SK-N-MC (cell line): ENCODE results near the gene ILDR2.

Source experiments
- DNase-seq: peaks from one replicate; pipeline ENCODE4 v3.0.0-alpha.2; 2011; ENCODE audit warnings: low read depth, low spot score
- H3K27ac ChIP-seq: fragments of 200-600 bp; sonication (generic); 2 replicates; pipeline ENCODE4 v1.5.1; 2016; ENCODE audit warnings: mixed run types
- H3K36me3 ChIP-seq: fragments of 200-600 bp; sonication (generic); 2 replicates; pipeline ENCODE4 v1.6.1; 2017; ENCODE audit warnings: antibody characterized with exemption, low read length, mixed read lengths; ENCODE audit not compliant: insufficient read depth
- H3K4me3 ChIP-seq: fragments of 200-600 bp; sonication (generic); 2 replicates; pipeline ENCODE4 v1.5.1; 2016
- H3K9ac ChIP-seq: fragments of 200-600 bp; sonication (generic); 2 replicates; pipeline ENCODE4 v1.8.0; 2017; ENCODE audit warnings: mixed run types, mixed read lengths; ENCODE audit not compliant: insufficient read length
- H3K9me3 ChIP-seq: fragments of 200-600 bp; sonication (generic); 2 replicates; pipeline ENCODE4 v1.6.1; 2017; ENCODE audit warnings: low read depth, mild to moderate bottlenecking, antibody characterized with exemption, low read length, moderate library complexity, mixed read lengths
- EZH2 ChIP-seq: fragments of 200-600 bp; sonication (generic); IDR thresholded peaks from one replicate; pipeline ENCODE4 v1.6.1; 2017; ENCODE audit warnings: antibody characterized with exemption
- FOXP2 ChIP-seq: optimal IDR thresholded peaks from 2 replicates; pipeline ENCODE3; 2011; ENCODE audit warnings: mild to moderate bottlenecking, moderate library complexity; ENCODE audit not compliant: insufficient read depth; ENCODE audit errors: extremely low read length, control extremely low read depth
- POLR2AphosphoS5 ChIP-seq: IDR thresholded peaks from 2 replicates; pipeline ENCODE4 v1.6.1; 2012; ENCODE audit warnings: mild to moderate bottlenecking, low read depth, low read length, borderline replicate concordance

The ILDR2 gene

DNA sequence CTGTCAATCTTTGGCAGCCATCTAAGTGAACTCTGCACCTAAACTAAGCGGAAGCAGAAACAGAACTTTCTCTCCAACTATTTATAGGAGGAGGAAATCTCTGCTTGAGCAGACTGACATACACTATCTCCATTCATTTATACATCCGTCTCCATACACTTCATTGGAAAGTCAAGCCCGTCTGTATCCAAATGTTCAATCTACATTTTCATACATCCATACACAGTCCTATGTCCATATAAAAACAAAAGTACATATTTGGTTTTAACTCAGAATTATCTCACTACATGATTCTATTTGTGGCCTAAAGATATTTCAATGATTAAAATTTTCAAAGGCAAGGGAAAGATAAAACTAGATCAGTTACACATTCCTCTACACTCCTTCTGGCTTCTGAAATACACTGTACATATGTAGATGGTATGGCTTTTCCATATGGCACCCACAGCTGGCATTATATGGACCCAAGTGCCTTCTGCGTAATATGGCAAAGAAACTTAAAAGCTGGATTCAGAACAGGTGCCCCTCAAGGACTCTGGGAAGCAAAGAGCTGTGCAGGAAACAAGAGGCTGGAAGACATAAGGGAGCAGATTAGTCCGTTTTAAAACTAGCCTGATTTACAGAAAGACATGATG is 35.5 kb downstream of the ILDR2 start:
- Histone ChIP-seq H3K36me3 (no peaks in the 10 kb centered on the region), H3K27ac (no peak overlapping the region), H3K9ac (no peak overlapping the region), H3K4me3 (no peak overlapping the region), H3K9me3 (no peaks in the 10 kb centered on the region)
- TF ChIP-seq FOXP2 (no peak), EZH2 (no peak), POLR2AphosphoS5 (no peak)
- no peak for DNase-seq

DNA sequence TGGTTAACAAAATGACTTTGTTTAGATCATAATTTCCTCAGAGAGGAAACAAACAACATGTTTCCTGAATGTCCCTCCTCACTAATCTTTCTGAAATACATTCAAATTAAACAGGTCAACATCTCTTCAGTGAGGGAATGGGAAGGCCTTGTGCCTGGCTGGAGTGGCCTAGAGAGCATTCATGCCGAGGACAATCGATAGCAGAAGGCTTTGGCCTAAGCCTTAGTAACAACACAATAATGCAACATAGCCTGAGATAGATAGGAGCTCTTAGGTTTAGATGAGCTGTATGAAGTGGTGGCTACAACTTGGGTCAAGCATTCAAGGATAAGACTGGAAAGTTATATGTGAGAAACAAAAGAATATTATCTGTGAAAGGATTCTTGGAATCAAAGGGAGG is 37.4 kb downstream of the ILDR2 start:
- no peak overlapping the region for H3K27ac ChIP-seq
- no peaks in the 10 kb centered on the region for H3K36me3 ChIP-seq
- TF ChIP-seq POLR2AphosphoS5, result no peak
- no peak for TF ChIP-seq FOXP2
- no peak for TF ChIP-seq EZH2
- no peaks in the 10 kb centered on the region for H3K9me3 ChIP-seq
- no peak overlapping the region for H3K4me3 ChIP-seq
- no peak for DNase-seq
- H3K9ac ChIP-seq, result no peak overlapping the region

DNA sequence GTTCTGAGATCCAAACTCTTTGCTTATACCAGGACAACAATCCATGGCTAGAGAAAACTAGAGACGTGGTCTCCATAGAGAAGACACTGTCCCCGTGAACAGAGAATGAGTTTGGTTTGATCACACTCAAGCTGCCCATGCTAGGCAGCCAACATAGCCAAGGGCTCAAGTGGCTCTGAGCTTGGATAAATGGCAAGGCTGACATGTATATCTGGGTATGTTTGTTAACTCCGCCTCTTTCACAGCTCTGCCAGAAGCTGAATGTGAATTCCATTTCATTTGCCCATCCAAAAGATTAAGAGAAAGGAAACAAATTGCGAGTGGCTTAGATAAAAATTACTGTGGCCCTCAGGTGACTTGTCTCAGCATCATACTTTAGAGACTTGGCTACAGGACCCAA is 38.0 kb downstream of the ILDR2 start:
- Histone ChIP-seq H3K27ac (no peak overlapping the region), H3K9me3 (no peaks in the 10 kb centered on the region), H3K9ac (no peak overlapping the region), H3K4me3 (no peak overlapping the region), H3K36me3 (no peaks in the 10 kb centered on the region)
- no peak for DNase-seq
- TF ChIP-seq FOXP2, result no peak
- no peak for TF ChIP-seq POLR2AphosphoS5
- no peak for TF ChIP-seq EZH2

DNA sequence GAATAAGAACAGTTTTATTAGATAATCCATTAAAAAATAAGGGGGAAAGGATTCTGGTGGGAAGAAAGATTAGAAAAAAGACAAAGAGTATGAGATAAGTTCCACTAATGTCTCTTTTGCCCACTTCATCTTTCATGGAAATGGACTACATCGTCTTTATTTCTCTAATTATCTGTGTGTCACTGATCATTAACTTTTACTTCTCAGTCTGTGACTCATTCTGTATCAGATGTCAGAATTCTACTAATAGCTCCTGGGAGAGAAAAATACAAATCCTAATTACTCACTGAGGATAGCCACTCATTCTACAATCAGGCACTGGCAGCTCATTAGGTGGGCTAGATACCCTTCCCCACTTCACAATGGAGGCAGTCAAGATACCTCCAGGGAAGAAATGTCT is 41.7 kb downstream of the ILDR2 start:
- Histone ChIP-seq H3K4me3 (no peak overlapping the region), H3K9me3 (no peaks in the 10 kb centered on the region), H3K27ac (no peak overlapping the region), H3K9ac (no peak overlapping the region), H3K36me3 (no peaks in the 10 kb centered on the region)
- no peak for DNase-seq
- TF ChIP-seq EZH2 (no peak), POLR2AphosphoS5 (no peak), FOXP2 (no peak)

DNA sequence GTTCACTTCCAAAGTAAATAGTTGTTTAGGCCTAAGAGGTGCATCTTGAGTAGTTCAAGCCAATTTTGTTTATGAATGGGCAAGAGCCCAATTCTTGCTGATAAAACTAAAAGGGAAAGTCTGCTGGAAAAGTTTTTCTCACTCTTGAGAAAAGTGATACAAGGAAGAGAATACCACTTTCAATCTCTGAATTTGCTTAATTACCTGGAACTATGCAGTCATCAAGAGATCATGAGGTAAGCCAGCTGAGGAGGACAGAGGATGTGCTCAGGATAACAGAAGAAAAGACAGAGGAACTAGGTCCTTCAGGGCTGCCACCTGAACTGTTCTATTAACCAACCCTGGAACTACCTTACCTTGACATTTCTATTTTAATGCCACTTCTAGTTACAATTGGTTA is 42.2 kb downstream of the ILDR2 start:
- no peak for DNase-seq
- H3K36me3 ChIP-seq, result no peaks in the 10 kb centered on the region
- no peak overlapping the region for H3K4me3 ChIP-seq
- TF ChIP-seq POLR2AphosphoS5 (no peak), EZH2 (no peak), FOXP2 (no peak)
- no peaks in the 10 kb centered on the region for H3K9me3 ChIP-seq
- H3K27ac ChIP-seq, result no peak overlapping the region
- no peak overlapping the region for H3K9ac ChIP-seq

DNA sequence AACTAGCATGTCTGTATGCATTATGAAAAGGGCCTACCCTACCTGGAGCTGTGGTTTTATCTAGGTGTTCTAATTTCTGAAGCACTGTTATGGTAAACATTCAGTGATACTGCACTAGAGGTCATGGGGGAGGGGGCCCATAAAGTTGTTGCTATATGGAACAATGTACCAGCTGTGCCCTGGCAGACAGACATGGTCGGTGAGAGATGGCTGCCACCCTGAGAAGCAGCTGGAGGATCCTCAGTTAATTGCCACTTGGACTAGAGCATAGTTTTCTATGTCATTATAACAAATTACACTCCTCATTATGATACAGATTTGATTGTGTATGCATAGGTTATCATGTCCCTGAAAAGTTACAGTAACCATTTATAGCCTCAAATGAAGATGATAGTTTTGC is 45.4 kb downstream of the ILDR2 start:
- TF ChIP-seq EZH2 (no peak), POLR2AphosphoS5 (no peak), FOXP2 (no peak)
- no peak for DNase-seq
- H3K9ac ChIP-seq, result no peak overlapping the region

DNA sequence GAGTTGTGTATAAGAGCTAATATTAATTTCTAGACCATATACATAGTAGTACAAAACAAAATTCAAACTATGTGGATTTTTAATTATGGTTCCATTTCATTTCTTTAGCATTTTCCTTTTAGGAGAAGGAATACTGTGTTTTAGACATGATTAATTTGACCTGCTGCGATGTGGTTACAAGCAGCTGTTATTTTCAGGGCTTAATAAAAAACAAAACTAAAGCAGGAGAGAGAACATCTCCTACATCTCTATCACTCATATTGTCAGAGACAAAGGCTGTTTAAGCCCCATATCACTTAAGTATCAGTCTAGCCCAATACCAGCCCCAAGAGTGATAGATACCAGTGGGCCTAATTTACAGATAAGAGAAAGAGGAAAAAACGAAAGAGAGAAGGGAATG is 47.6 kb downstream of the ILDR2 start:
- no peak overlapping the region for H3K9ac ChIP-seq
- TF ChIP-seq POLR2AphosphoS5 (no peak), EZH2 (no peak), FOXP2 (no peak)
- H3K9me3 ChIP-seq, result no peaks in the 10 kb centered on the region

More for the DNA sequence above, 45.4 kb downstream of the ILDR2 start:
- Histone ChIP-seq H3K36me3 (no peaks in the 10 kb centered on the region), H3K27ac (no peak overlapping the region), H3K9me3 (no peaks in the 10 kb centered on the region), H3K4me3 (no peak overlapping the region)

DNA sequence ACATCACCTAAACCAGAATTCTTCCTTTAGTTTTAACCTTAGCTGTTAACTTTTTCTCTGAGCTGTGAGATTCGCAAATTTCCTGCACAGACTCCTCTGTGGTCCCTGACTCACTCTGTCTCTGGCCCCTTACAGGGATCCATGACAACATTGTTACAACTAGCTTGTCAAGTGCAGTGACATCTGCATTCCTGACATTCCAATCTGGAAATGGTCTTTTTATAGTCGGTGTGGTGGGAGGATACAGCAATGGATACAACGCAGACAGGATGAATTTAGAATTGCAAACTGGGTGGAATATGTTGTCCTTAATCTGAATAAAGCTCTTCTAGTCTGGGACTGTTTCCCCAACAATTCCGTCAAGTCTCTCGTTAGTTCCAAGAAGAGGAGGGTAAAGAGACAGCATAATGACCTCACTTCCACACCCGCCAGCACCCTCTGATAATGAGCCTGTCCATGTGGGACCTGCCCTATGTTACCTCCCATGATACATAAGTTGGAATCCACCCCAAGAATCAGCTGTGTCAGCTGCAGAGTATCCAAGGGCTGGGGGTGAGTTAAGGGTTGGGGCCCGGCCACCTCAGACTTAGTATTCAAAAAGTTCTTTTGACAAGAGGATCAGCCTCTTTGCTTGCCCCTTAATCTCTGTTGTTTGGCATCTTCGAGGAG is 49.4 kb downstream of the ILDR2 start:
- Histone ChIP-seq H3K4me3 (no peak overlapping the region), H3K27ac (no peak overlapping the region), H3K36me3 (no peaks in the 10 kb centered on the region), H3K9ac (no peak overlapping the region), H3K9me3 (no peaks in the 10 kb centered on the region)
- TF ChIP-seq POLR2AphosphoS5 (no peak), EZH2 (no peak), FOXP2 (no peak)
- no peak for DNase-seq

More for the DNA sequence above, 47.6 kb downstream of the ILDR2 start:
- no peak for DNase-seq
- Histone ChIP-seq H3K36me3 (no peaks in the 10 kb centered on the region), H3K4me3 (no peak overlapping the region), H3K27ac (no peak overlapping the region)
